ENCODE measurements around the gene EIF4E2. TPM values are rescaled to one million over a fixed set of nuclear protein-coding genes. Genes with fewer than 3 reads are reported as not detected.

The EIF4E2 gene
- total RNA-seq, 6 experiments from 2014 or later: 24.3 to 47.7 (median 42.0) TPM

DNA sequence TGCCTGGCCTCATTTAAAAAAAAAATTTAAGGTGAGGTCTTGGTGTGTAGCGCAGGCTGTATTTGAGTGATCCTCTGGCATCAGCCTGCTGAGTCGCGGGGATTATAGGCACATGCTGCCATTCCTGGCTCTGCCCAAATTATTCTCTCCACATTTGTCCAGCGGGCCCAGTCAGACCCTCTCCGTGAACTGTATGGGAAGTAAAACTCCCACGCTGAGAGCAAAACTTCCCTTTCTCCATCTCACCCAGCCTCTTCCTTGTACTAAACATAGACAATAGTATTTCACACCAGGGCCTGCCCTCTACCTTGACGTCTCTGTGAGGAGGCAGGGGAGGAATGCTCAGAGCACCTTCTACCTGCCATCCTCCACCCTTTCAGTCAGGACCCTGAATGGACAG is 37.0 kb downstream of the EIF4E2 start:
- intact Hi-C loops (cut with DNase I): no loop called here
- Histone ChIP-seq H3K36me3 (no peaks in the 10 kb centered on the region), H3K27ac (no peak overlapping the region), H3K27me3 (no peaks in the 10 kb centered on the region), H3K4me3 (no peak overlapping the region), H3K4me1 (peaks cover 0 to 15% (median 7%) of the 10 kb centered on the region in 4 donors), H3K9me3 (no peaks in the 10 kb centered on the region)
- TF ChIP-seq, protein P1, sequence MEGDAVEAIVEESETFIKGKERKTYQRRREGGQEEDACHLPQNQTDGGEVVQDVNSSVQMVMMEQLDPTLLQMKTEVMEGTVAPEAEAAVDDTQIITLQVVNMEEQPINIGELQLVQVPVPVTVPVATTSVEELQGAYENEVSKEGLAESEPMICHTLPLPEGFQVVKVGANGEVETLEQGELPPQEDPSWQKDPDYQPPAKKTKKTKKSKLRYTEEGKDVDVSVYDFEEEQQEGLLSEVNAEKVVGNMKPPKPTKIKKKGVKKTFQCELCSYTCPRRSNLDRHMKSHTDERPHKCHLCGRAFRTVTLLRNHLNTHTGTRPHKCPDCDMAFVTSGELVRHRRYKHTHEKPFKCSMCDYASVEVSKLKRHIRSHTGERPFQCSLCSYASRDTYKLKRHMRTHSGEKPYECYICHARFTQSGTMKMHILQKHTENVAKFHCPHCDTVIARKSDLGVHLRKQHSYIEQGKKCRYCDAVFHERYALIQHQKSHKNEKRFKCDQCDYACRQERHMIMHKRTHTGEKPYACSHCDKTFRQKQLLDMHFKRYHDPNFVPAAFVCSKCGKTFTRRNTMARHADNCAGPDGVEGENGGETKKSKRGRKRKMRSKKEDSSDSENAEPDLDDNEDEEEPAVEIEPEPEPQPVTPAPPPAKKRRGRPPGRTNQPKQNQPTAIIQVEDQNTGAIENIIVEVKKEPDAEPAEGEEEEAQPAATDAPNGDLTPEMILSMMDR (IDR thresholded peaks at IDR 0.05): no peak
- TF ChIP-seq POLR2A (IDR thresholded peaks at IDR 0.05): no peak
- DNase-seq: no peak
- peak in 1 of 4 donors; percentile 10 for ATAC-seq
- 77% methylated on average over 5 of the region's 7 CpGs for WGBS (ENCODE audit: insufficient coverage, low coverage, low lambda C conversion rate, missing lambda C conversion rate)

DNA sequence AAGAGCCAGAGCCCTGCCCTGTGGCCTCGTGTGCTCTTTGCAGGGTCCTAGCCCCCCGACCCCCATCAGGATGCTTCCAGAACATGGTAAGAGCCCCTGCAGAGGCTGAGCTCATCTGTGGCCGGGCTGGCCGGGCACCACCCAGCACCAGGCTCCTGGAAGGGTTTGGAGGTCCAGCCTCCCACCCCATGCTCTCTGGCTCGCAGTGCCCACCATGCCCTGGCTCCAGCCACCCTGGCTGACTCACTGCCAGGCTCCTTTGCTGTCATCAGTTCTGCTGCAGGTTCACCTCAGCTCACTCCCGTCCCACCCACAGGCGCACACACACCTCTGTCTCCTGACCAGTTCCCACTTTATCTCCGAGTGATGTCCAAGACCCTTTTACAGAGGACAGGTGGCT is 37.5 kb downstream of the EIF4E2 start:
- no peak overlapping the region for H3K27ac ChIP-seq
- TF ChIP-seq, protein P1 (IDR thresholded peaks at IDR 0.05): no peak
- TF ChIP-seq POLR2A (IDR thresholded peaks at IDR 0.05): no peak
- peak in 1 of 4 donors; percentile 2 for ATAC-seq

DNA sequence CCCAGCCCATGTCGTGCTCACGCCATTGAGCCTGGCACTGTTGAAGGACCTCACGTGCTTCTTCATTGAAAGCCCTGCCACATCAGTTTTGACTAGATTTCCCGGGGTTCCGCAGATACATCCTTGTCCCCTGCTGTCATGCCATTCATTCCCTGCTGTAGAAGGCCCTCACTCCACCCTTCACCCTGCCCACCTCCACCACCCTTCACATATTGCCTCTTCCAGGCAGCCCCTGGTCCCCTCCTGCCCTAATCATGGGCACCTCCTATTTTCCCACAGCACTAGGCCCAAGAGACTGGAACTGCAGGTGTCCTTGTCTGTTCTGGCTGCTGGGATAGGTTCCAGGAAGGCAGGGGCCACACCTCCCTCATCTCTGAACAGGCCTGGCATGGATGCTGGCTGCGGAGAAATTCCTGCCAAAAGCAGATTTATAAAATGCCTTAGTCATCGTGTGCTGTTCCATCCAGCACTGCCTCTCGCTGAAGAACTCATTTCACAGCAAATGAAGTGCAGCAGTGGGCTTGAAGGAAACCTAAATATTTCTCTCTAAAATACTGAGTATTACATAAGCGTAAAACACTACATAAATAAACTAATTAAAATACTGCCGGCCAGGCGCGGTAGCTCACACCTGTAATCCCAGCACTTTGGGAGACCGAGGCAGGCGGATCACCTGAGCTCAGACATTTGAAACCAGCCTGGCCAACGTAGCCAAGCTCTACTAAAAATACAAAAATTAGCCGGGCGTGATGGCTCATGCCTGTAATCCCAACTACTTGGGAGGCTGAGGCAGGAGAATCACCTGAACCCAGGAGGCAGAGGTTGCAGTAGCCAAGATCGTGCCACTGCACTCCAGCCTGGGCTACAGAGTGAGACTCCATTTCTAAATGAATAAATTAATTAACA is 38.4 kb downstream of the EIF4E2 start:
- H3K4me3 ChIP-seq: no peak overlapping the region
- H3K9me3 ChIP-seq: no peaks in the 10 kb centered on the region
- TF ChIP-seq, protein P1 (IDR thresholded peaks at IDR 0.05): no peak
- TF ChIP-seq POLR2A (IDR thresholded peaks at IDR 0.05): no peak
- peak; percentile 86 to 94 (median 91) for ATAC-seq
- peaks cover 0 to 15% (median 7%) of the 10 kb centered on the region in 4 donors for H3K4me1 ChIP-seq
- no peak overlapping the region for H3K27ac ChIP-seq
- WGBS (ENCODE audit: insufficient coverage, low coverage, low lambda C conversion rate, missing lambda C conversion rate): 75% methylated on average over 14 of the region's 18 CpGs
- H3K36me3 ChIP-seq: no peaks in the 10 kb centered on the region
- intact Hi-C loops (cut with DNase I): no loop called here
- peak; percentile 79 to 87 (median 85) for DNase-seq
- no peaks in the 10 kb centered on the region for H3K27me3 ChIP-seq

More for the DNA sequence above, 37.5 kb downstream of the EIF4E2 start:
- Histone ChIP-seq H3K36me3 (no peaks in the 10 kb centered on the region), H3K4me1 (peaks cover 0 to 15% (median 7%) of the 10 kb centered on the region in 4 donors), H3K9me3 (no peaks in the 10 kb centered on the region), H3K27me3 (no peaks in the 10 kb centered on the region), H3K4me3 (no peak overlapping the region)
- DNase-seq: no peak
- intact Hi-C loops (cut with DNase I): no loop called here
- 100% methylated on average over 1 of the region's 8 CpGs for WGBS (ENCODE audit: insufficient coverage, low coverage, low lambda C conversion rate, missing lambda C conversion rate)

DNA sequence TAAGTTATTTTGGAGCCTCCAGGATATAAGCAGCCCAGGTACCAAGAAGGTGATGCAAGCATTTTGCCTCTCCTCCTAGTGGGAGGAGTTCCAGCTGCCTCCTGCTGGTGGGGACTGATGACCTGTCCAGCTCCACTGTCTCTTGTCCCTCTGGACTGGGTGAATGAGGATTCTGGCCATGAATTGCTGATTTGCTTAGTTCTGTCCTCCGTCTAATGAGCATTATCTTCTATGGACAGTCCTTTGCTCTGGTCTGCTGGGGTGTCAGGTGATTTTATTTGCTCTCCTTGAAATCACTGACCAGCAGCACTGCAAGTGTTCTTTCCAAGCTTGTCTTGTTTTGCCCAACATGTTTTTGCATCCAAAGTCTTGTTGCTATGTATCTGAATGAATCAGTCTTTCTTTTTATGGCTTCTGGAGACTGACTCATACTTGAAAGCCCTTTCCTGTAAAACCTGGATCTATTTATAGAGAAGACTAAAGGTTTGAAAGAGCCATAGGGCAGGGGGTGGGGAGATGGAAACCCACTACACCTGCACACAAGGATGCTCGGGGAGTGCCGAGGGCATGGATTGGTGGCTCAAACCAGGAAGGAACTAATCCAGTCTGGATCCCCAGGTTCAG is 42.4 kb downstream of the EIF4E2 start:
- ATAC-seq (peak; percentile 35 to 59 (median 49)), DNase-seq (no peak)
- Histone ChIP-seq H3K9me3 (no peaks in the 10 kb centered on the region), H3K27me3 (no peaks in the 10 kb centered on the region), H3K36me3 (no peaks in the 10 kb centered on the region), H3K4me3 (no peak overlapping the region), H3K4me1 (peaks cover 0 to 14% (median 5%) of the 10 kb centered on the region in 4 donors), H3K27ac (no peak overlapping the region)
- intact Hi-C loops (cut with DNase I): no loop called here
- TF ChIP-seq POLR2A (IDR thresholded peaks at IDR 0.05): no peak
- TF ChIP-seq, protein P1 (IDR thresholded peaks at IDR 0.05): peak in 3 of 4 donors; percentile 13 to 33 (median 14)
- WGBS (ENCODE audit: insufficient coverage, low coverage, low lambda C conversion rate, missing lambda C conversion rate): 93% methylated on average over 3 of the region's 3 CpGs

All from right lobe of liver (tissue), 6 donors.